ENCODE results near the gene ZCCHC14. TPM values are rescaled to one million over a fixed set of nuclear protein-coding genes. Genes with fewer than 3 reads are reported as not detected.
A peak's percentile ranks its signal among the peaks of the same experiment; 100 is the strongest.
"Not testable (repeated sequence)": the region's sequence is repeated elsewhere in the genome, so short reads cannot be mapped to it uniquely, and the experiment has no call there.

The ZCCHC14 gene
- total RNA-seq, 1 donor from 2014 or later, result 15.9 TPM

DNA sequence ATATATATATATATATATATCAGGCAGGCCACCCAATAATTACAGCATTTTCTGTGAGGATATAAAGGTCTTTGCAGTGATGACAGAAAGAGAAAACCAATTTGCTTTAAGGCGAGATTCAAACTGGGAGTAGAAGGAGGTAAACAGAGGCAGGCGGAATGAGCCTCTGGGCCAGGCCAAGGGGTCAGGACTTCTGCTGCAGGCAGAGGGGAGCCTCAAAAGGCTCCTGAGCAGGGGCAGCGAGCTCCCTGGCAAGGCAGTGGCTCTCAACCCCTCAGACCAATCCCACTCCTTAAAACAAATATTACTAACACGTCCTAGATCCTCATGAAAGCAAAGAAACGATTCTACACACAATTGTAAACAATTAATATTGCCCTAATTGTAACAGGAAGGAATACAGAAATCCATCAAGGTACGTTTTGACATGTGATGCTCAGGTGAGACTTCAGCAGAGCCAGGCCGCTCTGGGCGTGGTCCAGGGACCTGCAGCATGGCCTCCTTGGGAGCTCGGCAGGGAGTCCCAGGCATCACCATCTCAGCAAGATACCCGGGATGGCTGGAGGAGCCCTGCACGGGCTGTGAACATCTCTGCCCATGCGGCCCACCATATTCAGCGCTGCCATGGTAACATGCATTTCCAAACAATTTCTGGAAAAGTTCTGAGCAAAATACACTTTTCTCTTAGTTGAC is 127.7 kb downstream of the ZCCHC14 start:
- no peaks in the 10 kb centered on the region for H3K9me3 ChIP-seq (replicated peaks)
- DNase-seq, result no peak
- H3K4me3 ChIP-seq, result no peak overlapping the region
- H3K27ac ChIP-seq (replicated peaks), result peak overlapping the region; percentile 87
- no peaks in the 10 kb centered on the region for H3K27me3 ChIP-seq (ENCODE audit: low read depth)
- peaks cover 17% of the 10 kb centered on the region for H3K36me3 ChIP-seq
- TF ChIP-seq, protein P1, sequence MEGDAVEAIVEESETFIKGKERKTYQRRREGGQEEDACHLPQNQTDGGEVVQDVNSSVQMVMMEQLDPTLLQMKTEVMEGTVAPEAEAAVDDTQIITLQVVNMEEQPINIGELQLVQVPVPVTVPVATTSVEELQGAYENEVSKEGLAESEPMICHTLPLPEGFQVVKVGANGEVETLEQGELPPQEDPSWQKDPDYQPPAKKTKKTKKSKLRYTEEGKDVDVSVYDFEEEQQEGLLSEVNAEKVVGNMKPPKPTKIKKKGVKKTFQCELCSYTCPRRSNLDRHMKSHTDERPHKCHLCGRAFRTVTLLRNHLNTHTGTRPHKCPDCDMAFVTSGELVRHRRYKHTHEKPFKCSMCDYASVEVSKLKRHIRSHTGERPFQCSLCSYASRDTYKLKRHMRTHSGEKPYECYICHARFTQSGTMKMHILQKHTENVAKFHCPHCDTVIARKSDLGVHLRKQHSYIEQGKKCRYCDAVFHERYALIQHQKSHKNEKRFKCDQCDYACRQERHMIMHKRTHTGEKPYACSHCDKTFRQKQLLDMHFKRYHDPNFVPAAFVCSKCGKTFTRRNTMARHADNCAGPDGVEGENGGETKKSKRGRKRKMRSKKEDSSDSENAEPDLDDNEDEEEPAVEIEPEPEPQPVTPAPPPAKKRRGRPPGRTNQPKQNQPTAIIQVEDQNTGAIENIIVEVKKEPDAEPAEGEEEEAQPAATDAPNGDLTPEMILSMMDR (IDR thresholded peaks at IDR 0.05; ENCODE audit: borderline replicate concordance), result no peak
- peaks cover 91% of the 10 kb centered on the region for H3K4me1 ChIP-seq
- intact Hi-C loops (cut with micrococcal nuclease), result no loop called here

DNA sequence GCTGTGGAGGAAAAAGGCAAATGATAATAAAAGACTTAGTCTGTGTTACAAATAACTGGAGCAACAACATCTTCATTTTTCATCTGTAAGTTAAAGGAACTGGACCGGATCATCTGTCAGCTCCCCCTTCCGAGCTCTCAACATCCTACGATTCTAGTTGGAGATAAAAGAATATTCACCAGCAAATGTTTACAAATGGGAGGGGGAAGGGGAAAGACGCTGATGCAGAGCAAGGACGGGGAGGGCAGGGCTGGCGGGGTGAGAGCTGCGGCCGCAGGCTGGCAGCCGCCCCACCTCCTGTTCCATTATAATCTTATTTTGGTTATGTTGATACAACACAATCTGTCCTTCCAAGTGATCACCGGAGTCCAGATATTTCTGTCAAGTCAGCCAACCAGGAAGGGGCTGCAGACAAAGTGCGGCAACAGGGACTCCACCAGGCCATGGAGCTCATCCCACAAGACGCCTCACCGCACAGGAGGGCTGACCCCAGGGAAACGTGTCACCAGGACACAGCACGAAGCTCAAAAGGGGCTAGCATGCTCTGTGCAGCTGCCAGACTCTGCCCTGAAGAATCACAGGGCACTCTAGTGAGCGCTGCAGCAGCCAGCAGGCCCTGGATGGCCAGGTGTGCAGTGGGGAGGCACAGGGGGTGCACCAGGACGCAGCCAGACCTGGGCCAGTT is 128.9 kb downstream of the ZCCHC14 start:
- Histone ChIP-seq H3K4me1 (peaks cover 89% of the 10 kb centered on the region), H3K27me3 (ENCODE audit: low read depth) (no peaks in the 10 kb centered on the region), H3K9me3 (replicated peaks) (no peaks in the 10 kb centered on the region), H3K36me3 (peaks cover 26% of the 10 kb centered on the region), H3K4me3 (peak overlapping the region; percentile 38), H3K27ac (replicated peaks) (peak overlapping the region; percentile 87)
- TF ChIP-seq, protein P1 (IDR thresholded peaks at IDR 0.05; ENCODE audit: borderline replicate concordance), result no peak
- intact Hi-C loops (cut with micrococcal nuclease), result no loop called here
- peak; percentile 65 for DNase-seq

DNA sequence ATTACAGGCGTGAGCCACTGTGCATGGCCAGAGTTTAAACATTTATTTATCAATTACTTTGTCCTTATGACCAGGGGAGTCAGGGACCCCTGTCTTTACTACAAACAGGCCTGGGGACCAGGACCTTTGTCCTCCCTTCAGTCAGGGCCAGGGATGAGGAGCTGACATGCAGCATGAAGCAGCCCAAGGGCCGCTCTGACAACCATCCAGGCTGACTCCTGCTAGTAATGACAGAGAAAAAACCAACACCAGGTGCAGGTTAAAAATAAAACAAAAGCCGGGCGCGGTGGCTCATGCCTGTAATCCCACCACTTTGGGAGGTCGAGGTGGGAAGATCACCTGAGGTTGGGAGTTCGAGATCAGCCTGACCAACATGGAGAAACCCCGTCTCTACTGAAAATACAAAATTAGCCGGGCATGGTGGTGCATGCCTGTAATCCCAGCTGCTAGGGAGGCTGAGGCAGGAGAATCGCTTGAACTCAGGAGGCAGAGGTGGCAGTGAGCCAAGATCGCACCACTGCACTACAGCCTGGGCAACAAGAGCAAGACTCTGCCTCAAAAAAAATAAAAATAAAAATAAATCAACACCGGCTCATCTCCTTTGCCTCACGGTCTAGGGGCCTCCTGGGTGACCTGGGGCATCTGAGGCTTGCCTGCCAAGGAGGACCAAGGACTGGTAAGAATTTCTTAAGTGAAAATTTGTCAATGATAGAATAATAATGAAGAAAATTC is 129.8 kb downstream of the ZCCHC14 start:
- H3K27me3 ChIP-seq (ENCODE audit: low read depth); intact Hi-C loops (cut with micrococcal nuclease); H3K4me3 ChIP-seq; H3K9me3 ChIP-seq (replicated peaks); DNase-seq: not testable (repeated sequence)
- Histone ChIP-seq H3K27ac (replicated peaks) (peak overlapping the region; percentile 87), H3K36me3 (peaks cover 36% of the 10 kb centered on the region), H3K4me1 (peaks cover 87% of the 10 kb centered on the region)

DNA sequence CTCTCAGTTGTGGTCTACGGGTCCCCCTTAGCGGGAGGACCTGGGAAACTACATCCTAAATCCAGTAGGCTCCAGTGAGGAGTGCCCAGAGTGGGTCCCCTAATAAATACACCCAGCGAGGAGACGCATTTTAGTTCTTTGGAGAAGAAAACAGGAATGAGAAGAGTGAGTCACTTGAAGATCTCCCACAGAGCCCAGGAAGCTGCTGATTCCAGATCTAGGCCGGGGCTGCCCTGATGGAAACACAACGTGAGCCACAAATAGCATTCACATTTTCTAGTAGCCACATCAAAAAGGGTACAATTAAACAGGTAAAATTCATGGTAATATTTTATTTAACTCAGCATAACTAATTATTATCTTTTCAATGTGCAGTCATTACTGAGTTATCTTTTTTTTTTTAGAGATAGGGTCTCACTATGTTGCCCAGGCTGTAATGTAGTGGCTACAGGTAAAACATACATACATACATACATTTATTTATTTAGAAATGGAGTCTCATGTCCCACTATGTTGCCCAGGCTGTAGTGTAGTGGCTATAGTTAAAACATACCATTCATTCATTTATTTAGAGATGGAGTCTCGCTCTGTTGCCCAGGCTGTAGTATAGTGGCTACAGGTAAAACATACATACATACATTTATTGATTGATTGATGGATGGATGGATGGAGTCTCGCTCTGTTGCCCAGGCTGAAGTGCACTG is 130.8 kb downstream of the ZCCHC14 start:
- no peak for DNase-seq
- H3K36me3 ChIP-seq, result peaks cover 45% of the 10 kb centered on the region
- peaks cover 78% of the 10 kb centered on the region for H3K4me1 ChIP-seq
- H3K27me3 ChIP-seq (ENCODE audit: low read depth), result no peaks in the 10 kb centered on the region
- intact Hi-C loops (cut with micrococcal nuclease), result no loop called here
- no peaks in the 10 kb centered on the region for H3K9me3 ChIP-seq (replicated peaks)
- TF ChIP-seq, protein P1 (IDR thresholded peaks at IDR 0.05; ENCODE audit: borderline replicate concordance), result no peak
- no peak overlapping the region for H3K4me3 ChIP-seq
- H3K27ac ChIP-seq (replicated peaks), result peak overlapping the region; percentile 87

DNA sequence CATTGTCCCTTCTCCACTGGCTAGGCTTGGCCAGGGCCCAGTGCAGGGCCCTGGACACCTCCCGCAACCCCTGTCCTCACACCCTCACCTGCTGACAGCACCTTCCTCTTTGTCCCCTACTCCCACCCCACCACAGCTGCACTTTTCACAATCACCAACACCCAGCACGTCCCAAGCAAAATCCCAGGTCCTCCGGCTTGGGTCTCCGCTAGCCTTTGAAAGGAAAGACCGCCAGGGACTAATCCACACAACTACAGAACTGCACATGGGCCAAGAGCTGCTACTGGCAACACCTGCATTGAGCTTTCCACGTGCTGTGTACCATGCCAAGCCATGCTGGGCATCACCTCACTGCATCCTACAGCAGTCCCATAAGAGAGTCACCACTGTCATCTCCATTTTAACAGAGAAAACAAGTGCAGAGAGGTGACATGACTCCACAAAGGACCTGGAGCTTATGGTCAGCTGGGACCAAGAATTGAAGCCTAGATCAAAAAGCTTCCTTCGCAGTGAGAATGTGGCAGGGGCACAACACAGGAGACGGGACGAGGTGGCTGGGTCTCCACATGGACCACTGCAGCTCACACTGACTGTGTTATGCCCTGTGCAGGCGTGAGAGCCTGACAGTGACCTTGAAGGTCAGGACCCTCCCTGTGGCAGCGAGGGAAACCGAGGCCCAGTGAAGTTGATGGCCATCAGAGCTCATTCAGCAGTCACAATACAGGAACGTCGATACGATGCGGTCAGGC is 131.8 kb downstream of the ZCCHC14 start:
- DNase-seq, result no peak
- Histone ChIP-seq H3K36me3 (peaks cover 50% of the 10 kb centered on the region), H3K27me3 (ENCODE audit: low read depth) (no peaks in the 10 kb centered on the region), H3K9me3 (replicated peaks) (no peaks in the 10 kb centered on the region), H3K27ac (replicated peaks) (peak overlapping the region; percentile 21), H3K4me3 (no peak overlapping the region), H3K4me1 (peaks cover 73% of the 10 kb centered on the region)
- intact Hi-C loops (cut with micrococcal nuclease), result no loop called here
- TF ChIP-seq, protein P1 (IDR thresholded peaks at IDR 0.05; ENCODE audit: borderline replicate concordance), result no peak
